Suppressor macrophage treated with lipopolysaccharide for 1 hour (primary cell): ENCODE measurements around the gene BEST2.

Source experiments
- DNase-seq, 3 donors: peaks; one replicate each; pipeline ENCODE4 v3.0.0-alpha.2; 2020 to 2022

Gene BEST2

DNA sequence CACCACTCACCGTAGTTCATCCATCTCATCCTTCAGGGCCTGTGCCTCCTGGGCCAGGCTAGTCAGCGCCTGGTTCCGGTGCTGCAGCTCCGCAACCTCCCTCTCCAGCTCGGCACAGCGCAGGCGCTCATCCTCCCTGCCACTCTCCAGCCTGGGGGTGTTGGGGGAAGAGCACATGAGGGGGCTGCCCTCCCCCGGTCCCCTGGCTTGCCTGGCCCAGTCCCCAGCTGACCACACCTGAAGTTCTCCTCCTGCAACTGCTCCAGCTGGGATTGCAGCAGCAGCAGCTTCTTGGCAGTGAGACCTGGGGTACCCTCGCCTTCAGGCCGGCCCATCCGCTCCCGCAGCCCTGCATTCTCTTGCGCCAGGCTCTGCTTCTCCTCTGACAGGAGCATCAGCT, 19.3 kb downstream of the BEST2 start:
- no peak for DNase-seq

DNA sequence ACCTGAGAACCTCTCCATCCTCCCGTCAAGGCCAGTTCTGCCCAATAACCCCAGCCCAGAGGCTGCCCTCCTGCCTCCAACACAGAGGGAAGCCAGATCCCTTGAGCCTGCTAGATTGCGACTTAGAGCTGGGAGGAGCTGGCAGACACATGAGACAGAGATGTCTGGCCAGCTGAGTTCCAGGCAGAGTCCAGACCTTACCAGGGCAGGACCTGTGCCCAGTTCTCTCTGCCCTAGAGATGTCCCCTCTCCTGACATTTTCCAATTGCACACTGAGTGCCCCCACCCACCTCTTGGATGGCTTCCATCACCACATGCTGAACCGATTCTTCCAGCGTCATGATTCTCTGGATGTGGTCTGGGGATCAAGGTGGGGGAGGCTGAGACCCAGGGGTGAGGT, 20.7 kb downstream of the BEST2 start:
- no peak for DNase-seq

DNA sequence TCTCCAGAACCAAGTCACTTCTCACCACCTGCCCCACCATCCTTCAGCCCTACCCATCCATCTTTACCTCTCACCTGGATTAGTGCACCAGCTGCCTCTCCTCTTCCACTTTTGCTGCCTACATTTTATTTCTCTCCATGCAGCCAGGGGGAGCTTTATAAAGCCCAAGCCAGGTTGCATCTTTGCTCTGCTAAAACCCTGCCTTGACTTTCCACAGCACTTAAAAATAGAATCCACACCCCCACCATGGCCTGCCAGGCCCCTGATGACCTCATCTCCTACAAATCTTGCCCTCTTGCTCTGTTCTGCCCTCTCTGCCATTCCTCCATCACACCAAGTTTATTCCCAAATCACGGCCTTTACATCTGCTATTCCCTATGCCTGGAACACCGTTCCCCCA, 22.0 kb downstream of the BEST2 start:
- DNase-seq = peak; percentile 28 to 54 (median 44)

DNA sequence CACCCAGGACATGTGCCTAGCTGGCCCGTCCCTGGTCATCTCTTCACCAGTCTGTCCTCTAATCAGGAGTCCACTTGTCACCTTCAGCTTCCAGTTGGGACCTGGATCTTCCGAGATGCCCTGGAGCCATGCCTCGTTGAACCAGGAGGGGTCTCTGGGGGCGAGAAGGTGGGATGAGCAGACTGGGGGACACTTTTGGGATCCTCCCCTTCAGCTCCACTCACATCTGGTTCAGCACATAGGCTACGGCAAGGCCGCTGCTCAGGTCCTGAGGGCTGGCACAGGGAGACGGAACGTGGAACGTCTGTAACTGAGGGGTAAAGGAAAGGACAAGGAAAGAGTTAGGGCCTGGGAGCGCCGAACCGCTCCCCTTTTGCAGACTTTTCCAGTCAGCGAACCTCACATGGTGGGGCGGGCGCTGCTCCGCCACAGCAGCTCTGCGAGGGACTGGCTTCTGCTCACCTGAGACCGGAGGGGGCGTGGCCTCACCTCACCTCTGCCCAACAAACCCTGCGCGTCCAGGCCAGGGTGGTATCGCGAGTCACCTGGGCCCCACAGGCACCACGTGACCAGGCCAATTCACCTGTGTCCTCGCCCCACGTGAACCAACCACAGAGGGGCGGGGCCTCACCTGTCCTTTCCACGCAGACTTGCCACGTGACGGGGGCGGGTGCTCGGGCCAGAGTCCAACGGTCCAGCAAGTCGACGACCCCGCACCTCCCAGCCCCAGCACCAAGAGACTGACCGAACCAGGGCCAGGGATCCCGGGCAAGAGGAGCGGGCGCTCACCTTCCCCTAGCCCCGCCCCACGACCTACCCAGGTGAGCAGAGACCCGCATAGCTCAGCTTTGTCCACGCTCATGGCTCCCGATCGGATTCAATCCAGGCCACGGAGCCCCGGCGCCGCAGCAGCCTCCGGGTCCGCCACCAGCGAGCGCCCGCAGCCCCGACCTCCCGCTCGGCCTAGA, 23.3 kb downstream of the BEST2 start, which contains the start of gene HOOK2:
TSS of gene HOOK2 (minus strand) at position 965 of the 968 bp plus-strand sequence. CDS start at position 862, 103 bp downstream.
- DNase-seq = no peak

DNA sequence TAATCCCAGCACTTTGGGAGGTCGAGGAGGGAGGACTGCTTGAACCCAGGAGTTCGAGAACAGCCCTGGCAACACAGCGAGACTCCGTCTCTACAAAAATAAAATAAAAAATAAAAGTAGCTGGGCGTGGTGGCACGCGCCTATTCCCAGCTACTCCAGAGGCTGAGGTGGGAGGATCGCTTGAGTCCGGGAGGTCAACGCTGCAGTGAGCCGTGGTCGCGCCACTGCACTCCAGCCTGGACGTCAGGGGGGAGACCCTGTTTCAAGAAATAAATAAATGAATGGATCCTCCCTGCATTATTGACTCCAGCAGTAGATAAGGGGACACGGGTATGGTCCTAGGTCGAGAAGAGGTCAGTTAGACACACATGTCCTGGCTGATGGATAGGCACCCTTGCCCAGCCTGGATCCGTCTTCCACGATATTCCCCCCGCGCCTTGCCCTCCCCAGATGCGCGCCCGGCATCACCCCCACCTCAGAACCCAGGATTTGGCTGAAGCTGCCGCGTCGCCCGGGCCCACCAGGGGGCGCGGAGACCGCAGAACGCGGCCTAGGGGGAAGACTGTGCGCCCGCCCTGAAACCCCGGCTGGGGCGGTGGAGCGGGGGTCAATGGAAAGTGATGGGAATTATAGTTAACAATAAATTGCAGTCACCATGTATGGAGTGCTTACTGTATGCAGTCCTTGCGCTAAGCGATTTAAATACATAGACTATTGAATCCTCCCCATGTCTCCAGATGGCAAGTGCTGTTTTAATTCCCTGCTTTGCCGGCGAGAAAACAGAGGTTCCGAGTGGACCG, 25.8 kb downstream of the BEST2 start:
- DNase-seq = peak; percentile 81 to 95 (median 88)

DNA sequence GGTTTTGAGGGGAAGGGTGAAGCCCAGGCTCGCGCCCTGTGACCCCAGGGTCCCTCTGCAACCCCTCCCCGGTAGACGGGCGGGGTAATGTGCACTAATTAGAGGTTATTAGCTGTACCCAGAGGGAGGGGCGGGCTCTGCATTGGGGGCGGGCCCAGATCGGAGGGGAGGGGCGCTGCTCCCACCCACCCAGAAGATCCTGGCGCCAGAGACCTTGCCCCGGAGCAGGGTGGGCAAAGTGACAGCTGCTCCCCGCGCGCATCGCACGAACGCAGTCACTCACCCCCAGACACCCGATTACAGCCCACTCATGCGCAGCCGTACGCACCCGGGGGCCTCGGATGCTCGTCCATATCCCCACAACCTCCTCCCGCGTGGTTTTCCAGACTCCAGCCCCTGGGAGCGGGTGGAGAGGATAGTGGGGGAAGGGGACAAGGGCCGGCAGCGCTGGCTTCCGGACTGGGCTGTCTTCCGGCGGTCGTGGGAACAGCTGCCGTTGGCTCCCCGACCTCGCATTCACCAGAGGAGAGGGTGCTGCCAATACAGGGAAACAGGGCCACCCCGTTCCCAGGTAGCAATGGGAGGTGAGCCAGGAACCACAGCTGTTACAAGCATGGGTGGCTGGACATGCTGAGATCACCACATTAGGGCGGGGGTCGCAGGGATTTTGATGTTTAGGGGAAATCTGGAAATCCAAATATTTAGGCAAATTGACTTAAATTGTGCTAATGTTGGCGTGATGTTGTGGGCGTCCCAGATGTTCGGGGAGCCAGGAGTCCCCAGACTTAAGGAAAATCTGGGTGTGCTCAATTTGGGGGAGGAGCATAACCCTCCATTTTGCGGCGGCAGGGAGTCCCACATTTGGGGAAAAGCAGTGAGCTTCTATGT, 26.7 kb downstream of the BEST2 start:
- DNase-seq = peak; percentile 51 to 67 (median 61)

DNA sequence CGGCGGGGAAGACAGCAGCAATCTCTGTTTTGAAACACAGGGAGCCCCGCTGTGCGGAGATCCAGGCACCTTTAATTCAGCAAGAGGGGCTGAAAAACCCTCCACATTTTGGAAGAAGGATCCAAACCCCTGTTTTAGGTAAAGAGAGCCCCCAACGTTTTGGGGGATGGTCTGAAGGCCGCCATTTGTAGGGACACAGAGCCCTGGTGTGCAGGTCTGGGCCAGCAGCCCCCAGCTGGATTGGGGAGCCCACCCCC, 27.2 kb downstream of the BEST2 start:
- DNase-seq = no peak

DNA sequence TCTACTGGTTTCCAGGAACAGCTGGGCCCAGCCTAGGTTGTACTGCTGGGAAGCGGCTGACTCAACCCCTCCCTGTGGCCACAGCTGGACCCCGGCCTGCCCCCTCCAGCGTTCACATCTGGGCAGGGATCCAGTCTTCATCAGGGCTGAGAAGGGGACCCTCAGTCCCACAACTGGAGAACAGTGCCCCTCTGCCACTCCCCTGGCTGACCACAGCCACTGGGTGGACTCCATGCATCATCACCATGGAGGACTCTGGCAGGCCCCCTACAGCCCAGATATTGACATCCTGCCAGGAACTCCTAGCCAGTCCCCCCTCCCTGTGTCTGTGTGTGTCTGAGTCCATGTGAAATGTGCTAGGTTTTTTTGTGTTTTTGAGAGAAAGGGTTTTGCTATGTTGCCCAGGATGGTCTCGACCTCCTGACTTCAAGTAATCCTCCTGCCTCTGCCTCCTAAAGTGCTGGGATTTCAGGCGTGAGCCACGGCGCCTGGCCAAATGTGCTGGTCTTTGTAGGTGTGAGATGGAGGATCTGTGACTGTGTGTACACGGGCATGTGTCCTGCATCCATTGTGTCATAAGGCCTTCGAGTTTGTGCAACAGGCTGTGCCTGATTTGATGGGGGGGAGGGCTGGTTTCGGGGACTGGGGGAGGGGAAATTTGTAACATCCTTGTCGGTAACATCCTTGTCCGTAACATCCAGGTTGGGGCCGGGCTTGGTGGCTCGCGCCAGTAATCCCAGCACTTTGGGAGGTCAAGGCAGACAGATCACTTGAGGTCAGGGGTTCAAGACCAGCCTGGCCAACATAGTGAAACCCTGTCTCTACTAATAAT, 27.8 kb downstream of the BEST2 start:
- DNase-seq = peak in 2 of 3 donors; percentile 39 to 49

DNA sequence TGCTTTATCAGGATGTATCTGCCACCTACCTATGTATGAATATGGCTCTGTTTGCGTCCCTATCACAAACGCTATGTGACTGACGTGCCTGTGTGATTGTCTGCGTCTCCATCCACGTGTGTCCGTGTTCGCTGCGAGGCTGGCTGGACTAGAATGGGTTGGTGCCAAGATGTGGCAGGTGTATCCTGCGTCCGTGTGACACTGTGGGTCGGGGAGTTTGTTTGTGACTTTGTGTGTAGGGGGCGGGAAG, 30.5 kb downstream of the BEST2 start:
- no peak for DNase-seq

DNA sequence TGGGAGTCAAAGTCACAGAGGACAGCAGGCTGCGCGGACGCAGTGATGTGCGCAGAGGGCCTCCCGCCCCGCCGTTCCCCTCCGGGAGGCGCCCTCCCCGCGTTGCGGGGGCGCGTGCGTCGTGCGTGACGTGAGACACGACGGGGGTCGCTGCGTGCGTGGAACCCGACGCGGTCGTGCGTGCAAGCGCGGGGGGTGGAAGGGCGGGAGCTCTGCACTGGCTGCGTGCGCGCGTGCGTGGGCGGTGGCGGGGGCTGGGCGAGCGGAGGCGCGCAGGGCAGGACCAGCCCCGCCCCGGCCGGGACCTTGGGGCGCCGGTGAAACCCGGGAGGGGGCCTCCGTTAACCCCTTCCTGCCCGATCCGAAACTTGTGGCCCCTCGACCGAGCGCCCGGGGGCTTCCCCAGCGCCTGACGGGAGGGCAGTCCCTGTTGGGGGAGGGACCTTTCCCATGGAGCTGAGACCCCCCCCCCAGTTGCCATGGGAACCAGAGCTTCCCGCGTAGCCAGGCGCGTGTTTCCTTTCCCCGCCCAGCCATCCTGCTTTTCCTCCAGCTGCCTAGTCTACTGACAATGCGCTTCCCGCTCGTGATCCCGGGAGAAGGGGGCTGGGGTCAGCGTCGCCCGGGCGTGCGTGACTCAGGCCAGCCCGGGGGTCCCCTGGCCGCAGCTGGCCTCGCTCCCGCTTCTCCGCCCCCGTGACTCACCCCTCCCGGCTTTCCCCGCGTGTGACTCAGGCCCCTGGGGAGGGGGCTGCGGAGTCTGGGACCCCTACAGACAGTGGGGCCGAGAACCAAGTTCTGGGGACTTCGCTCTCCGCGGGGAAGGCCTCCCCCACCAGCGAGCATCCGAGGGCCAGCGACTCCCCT, 31.1 kb downstream of the BEST2 start:
- peak; percentile 90 to 93 (median 92) for DNase-seq

DNA sequence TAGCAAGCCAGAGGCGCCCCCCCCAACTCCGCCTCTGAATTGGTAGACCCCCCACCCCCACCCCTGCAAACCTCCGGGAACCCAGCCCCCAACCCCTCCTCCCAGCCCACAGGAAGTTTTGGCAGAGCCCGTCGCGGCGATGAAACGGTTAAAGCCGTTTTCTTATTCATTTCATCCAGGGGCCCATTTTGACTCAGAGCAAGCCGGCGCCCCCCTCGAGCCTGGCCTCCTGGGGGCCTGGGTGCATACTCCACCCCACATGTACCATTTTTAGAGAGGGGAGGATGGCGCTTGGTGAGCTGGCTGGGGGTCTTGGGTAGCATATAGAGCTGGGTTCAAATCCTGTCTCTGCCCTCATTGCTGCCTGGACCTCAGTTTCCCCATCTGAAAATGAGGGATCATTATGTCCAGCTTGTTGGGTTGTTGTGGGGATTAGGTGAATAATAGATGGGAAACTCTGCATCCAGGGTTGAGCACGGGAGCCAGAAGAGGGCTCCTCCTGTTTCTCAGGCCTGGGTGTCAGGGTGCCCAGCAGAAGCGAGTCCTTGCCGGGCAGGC, 31.8 kb downstream of the BEST2 start:
- peak in 2 of 3 donors; percentile 29 to 46 for DNase-seq

DNA sequence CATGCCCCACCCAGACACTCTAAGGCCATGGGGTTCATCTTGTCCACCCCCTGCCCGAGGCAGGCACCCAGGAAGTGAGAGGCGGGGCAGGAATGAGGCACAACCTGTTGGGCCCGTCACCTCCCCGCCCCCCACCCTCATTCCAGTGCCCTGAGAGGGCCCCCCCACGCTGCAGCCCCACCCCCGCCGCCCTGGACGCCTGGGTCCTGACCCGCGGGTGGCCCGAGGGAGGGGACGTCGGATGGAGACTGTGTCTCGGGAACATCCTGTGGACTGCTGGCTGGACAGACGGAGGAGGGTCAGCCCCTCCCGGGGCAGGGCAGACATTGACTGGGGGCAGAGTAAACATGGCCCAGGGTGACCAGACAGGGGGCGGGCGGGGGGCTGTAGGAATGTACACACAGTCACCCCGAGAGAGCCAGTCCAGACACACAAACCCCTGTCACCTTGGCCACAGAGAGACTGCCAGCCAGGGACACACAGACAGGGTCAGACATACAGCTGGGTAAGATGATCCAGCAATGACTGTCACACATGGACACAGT, 32.3 kb downstream of the BEST2 start:
- DNase-seq = peak in 2 of 3 donors; percentile 58 to 61

DNA sequence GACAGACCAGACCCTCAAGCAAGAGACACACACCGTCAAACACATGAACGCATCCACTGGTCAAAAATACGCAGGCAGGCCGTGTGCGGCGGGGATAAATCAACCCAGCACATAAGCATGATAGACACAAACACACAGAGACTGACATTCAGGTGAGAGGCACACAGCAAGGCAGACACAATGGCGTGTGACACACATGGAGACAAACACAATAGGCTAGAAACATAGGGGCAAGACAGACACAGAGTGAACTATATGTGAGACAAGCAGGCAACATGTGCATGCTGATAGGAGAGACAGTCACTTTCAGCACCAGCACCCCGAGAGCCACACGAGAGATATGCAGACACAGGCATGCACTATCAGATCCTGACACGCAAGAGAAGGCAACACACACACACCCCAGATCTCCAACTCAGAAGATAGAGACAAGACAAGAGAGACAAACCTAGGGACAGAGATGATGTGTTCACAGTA, 32.8 kb downstream of the BEST2 start:
- peak in 1 of 3 donors; percentile 19 for DNase-seq

DNA sequence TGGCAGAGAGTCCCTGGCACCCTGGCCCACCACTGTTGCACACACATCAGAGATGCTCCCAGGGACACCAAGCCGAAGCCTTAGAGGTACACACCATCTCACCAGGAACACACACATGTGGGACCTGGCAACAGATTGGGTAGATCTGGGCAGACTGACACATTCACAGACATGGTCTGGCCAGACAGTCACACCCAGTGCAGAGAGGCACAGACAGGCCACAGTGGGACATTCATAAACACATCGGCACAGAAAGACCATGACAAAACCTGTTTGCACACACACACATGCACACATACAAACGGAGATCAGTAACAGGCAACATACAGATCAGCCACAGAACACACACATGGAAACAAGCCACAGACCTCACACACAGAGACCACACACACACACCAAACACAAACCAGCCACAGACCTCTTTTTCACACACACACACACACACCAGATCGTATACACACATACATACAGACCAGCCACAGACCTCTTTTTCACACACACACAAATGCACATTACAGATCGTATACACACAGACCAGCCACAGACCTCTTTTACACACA, 33.4 kb downstream of the BEST2 start:
- DNase-seq = peak in 1 of 3 donors; percentile 43

DNA sequence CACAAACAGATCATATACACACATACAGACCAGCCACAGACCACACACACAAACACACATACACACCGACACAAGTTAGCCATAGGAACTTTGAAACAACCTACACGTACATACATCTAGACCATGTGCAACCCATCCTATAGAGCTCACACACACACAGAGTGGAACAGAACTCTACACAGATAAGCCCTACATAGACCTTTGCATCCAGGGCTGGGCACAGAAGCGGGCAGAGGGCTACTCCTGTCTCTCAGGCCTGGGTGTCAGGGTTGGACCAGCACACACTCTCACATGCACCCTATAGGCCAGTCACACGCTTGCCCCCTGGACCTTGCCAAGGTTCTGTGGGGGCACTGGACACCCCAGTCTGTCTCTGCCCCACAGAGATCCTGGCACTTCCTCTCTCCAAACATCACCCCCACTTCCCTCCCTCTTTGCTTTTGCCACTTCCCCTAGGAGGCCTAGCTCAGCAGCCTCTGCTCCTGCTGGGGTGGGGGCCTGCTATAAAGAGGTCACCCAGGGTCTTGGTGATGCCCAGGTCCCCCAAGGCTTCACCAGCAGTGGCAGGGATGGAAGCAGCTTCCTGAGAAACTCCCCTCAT, 33.9 kb downstream of the BEST2 start:
- peak; percentile 76 to 79 (median 77) for DNase-seq

DNA sequence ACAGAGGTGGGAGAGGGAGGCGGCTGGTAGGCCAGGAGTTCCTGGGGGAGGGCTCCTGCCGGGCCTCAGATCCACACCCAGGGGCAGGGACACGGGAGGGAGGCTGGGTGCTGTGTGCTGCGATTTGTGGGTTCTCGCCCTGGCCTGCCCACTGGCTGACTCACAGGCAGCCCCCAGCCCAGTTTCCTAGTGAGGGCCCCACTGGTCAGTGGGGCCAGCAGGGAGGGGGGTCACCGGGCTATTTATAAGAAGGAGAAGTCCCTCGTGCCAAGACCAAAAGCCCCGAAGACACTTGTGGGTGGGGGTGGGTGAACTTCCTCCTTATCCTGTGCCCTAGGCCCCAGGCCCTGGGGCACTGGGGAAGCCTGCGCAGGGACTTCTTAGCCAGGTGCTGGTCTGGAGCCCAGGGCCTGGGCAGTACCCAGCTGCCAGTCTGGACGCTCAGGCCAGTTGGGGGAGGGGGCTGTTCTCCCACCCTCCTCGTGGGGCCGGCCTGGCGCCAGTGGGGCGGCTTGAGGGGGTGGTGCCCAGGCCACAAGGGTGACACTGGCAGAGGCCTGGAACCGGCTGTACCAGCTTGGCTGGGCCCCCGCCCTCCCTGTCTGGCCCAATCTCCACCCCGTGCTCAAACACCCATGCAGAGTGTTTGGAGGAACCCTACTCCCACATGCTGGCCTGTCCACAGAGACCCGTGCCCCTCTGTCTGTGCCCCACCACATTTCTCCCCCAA, 34.7 kb downstream of the BEST2 start:
- peak; percentile 95 to 97 (median 96) for DNase-seq

DNA sequence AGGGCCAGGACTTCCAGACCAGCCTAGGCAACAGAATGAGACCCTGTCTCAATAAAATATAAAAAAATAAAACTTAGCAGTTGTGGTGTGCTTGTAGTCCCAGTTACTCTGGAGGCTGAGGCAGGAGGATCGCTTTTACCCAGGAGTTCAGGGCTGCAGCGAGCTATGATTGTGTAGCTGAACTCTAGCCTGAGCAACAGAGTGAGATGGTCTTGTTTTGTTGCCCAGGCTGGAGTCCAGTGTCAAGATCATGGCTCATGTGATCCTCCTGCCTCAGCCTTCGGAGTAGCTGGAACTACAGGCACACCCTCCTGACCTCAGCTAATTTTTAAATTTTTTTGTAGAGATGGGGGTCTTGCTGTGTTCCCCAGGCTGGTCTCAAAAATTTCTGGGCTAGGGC, 35.4 kb downstream of the BEST2 start:
- DNase-seq = no peak

DNA sequence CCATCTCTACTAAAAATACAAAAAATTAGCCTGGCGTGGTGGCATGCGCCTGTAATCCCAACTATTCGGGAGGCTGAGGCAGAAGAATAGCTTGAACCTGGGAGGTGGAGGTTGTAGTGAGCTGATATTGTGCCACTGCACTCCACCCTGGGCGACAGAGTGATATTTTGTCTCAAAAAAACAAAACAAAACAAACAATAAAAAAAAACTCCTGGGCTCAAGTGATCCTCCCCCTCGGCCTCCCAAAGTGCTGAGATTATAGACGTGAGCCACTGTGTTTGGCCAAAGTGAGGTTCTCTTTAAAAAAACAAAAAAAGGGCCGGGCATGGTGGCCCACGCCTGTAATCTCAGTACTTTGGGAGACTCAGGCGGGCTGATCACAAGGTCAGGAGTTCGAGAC, 35.9 kb downstream of the BEST2 start:
- no peak for DNase-seq
